Tibial nerve (tissue), 4 donors: ENCODE results near the gene ITPRID2. TPM values are rescaled to one million over a fixed set of nuclear protein-coding genes. Genes with fewer than 3 reads are reported as not detected.

Experiments
- DNase-seq, 2 donors: peaks; one replicate each; pipeline ENCODE4 v3.0.0-alpha.2; 2019; ENCODE audit warnings: low spot score in 2 of 2
- H3K27ac ChIP-seq, 4 donors: fragments of 200-600 bp; sonication (generic) in 3 of 4; one replicate each; pipeline ENCODE4 v1.5.1; 2017 to 2019; ENCODE audit warnings: mild to moderate bottlenecking in 1 of 4
- H3K27me3 ChIP-seq, 2 donors: fragments of 200-600 bp; sonication (generic) in 1 of 2; one replicate each; pipeline versions ENCODE4 v1.5.1 to v1.6.0; 2017 to 2019
- H3K36me3 ChIP-seq, 3 donors: fragments of 200-600 bp; sonication (generic); one replicate each; pipeline ENCODE4 v1.5.1; 2018 to 2019
- H3K4me1 ChIP-seq, 4 donors: fragments of 200-600 bp; sonication (generic) in 3 of 4; one replicate each; pipeline ENCODE4 v1.5.1; 2017 to 2019
- H3K4me3 ChIP-seq, 4 donors: fragments of 200-600 bp; sonication (generic) in 3 of 4; one replicate each; pipeline ENCODE4 v1.5.1; 2017 to 2019; ENCODE audit warnings: mild to moderate bottlenecking in 1 of 4, moderate library complexity in 1 of 4
- H3K9me3 ChIP-seq, 4 donors: fragments of 200-600 bp; sonication (generic) in 3 of 4; one replicate each; pipeline ENCODE4 v1.5.1; 2017 to 2019
- EP300 ChIP-seq, 2 donors: sonication (generic); formaldehyde crosslinking; IDR thresholded peaks; one replicate each; pipeline ENCODE4 v1.6.1; 2017; ENCODE audit warnings: antibody characterized with exemption in 2 of 2, mild to moderate bottlenecking in 1 of 2
- POLR2A ChIP-seq, 2 donors: fragments of 450-650 bp; IDR thresholded peaks; one replicate each; pipeline ENCODE4 v1.6.1; 2017; ENCODE audit warnings: antibody characterized with exemption in 2 of 2, mild to moderate bottlenecking in 2 of 2, moderate library complexity in 2 of 2
- WGBS, 2 donors: methylation state at CpG; one replicate each; pipeline ENCODE4 v1.1.5; 2018; 5-methylcytosine and 5-hydroxymethylcytosine counted together
- total RNA-seq, 4 donors: library from RNA; depleted of rRNA; stranded (reverse); fragments of >200 nt; gene quantifications; one replicate each; pipeline ENCODE4 v1.1.0, GENCODE V29; 2016
- TF ChIP-seq, protein P1 (sequence below), 5 experiments: fragments of 200-600 bp in 3 of 5; fragments of 450-650 bp in 2 of 5; sonication (generic) in 3 of 5; IDR thresholded peaks; one replicate each; pipeline ENCODE4 v1.5.1; 2016 to 2019; ENCODE audit warnings: antibody characterized with exemption in 5 of 5, mild to moderate bottlenecking in 3 of 5, moderate library complexity in 2 of 5

The ITPRID2 gene
- total RNA-seq, 4 donors from 2014 or later, result 203 to 300 (median 245) TPM

DNA sequence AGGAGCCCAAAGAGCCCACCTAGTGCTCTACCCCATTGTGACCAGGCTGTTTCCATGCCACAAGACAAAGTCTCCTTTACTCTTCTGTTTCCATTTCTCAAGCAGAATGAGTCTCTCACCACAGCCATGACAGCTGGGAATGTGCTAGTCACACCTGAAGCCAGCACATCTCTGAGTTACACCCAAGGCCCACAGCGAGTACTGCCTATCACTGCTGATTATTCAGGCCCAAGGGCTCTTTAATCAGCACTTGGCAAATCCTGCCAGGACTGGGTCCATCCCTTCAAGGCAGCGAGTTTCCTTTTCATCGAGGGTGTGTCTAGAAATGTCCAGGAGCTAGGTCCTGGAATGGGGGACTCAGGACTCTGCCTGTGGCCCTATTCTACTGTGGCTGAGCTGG lies 79.5 kb downstream of the ITPRID2 start:
- H3K4me3 ChIP-seq, result no peak overlapping the region
- H3K4me1 ChIP-seq, result no peaks in the 10 kb centered on the region
- WGBS, 2 donors, result 91 to 100% methylated on average over 3 of the region's 3 CpGs
- H3K27ac ChIP-seq, result no peak overlapping the region
- no peaks in the 10 kb centered on the region for H3K27me3 ChIP-seq
- H3K9me3 ChIP-seq, result peaks cover 0 to 2% (median 0%) of the 10 kb centered on the region in 4 donors
- H3K36me3 ChIP-seq, result no peaks in the 10 kb centered on the region
- no peak for DNase-seq
- TF ChIP-seq POLR2A (IDR thresholded peaks at IDR 0.05) (no peak), EP300 (IDR thresholded peaks at IDR 0.05) (no peak)
- TF ChIP-seq, protein P1, sequence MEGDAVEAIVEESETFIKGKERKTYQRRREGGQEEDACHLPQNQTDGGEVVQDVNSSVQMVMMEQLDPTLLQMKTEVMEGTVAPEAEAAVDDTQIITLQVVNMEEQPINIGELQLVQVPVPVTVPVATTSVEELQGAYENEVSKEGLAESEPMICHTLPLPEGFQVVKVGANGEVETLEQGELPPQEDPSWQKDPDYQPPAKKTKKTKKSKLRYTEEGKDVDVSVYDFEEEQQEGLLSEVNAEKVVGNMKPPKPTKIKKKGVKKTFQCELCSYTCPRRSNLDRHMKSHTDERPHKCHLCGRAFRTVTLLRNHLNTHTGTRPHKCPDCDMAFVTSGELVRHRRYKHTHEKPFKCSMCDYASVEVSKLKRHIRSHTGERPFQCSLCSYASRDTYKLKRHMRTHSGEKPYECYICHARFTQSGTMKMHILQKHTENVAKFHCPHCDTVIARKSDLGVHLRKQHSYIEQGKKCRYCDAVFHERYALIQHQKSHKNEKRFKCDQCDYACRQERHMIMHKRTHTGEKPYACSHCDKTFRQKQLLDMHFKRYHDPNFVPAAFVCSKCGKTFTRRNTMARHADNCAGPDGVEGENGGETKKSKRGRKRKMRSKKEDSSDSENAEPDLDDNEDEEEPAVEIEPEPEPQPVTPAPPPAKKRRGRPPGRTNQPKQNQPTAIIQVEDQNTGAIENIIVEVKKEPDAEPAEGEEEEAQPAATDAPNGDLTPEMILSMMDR (IDR thresholded peaks at IDR 0.05), result no peak

DNA sequence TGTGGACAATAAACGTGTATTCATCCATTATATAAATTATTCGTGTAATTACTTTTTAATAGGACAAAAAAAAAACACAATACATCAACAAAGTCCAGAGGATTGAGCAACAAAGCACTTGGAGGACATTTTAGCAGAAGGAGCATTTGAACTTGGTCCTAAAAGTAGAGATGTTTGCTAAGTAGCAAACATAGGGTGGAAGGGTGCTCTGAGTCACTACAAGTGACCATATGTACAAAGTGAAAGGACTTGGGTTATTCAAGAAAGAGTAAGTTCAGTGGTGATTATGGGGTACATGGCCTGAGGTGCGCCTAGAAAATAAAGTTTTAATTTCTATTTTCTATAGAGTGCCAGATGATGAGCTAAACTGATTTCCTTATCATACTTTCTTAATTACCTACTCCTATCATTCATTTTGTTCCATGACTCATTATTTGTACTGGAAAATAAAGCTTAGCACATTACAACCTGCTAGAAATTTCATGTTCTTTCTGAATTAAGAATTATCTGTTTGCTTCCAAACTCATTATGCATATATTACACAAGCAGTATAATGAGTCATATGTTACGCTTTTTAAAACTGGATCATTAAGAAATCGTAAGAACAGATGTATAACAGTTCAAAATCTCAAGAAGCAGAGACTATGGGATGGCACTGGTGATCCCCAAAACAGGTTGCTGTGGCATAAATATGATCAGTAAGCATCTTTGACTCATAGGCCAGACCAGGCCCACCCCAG lies 81.1 kb downstream of the ITPRID2 start:
- Histone ChIP-seq H3K4me3 (no peak overlapping the region), H3K9me3 (peaks cover 0 to 2% (median 0%) of the 10 kb centered on the region in 4 donors), H3K27ac (no peak overlapping the region), H3K36me3 (no peaks in the 10 kb centered on the region), H3K4me1 (no peaks in the 10 kb centered on the region), H3K27me3 (no peaks in the 10 kb centered on the region)
- DNase-seq, result no peak
- TF ChIP-seq EP300 (IDR thresholded peaks at IDR 0.05) (no peak), POLR2A (IDR thresholded peaks at IDR 0.05) (no peak)
- TF ChIP-seq, protein P1 (IDR thresholded peaks at IDR 0.05), result no peak
- 90 to 93% methylated on average over 5 of the region's 5 CpGs for WGBS, 2 donors

DNA sequence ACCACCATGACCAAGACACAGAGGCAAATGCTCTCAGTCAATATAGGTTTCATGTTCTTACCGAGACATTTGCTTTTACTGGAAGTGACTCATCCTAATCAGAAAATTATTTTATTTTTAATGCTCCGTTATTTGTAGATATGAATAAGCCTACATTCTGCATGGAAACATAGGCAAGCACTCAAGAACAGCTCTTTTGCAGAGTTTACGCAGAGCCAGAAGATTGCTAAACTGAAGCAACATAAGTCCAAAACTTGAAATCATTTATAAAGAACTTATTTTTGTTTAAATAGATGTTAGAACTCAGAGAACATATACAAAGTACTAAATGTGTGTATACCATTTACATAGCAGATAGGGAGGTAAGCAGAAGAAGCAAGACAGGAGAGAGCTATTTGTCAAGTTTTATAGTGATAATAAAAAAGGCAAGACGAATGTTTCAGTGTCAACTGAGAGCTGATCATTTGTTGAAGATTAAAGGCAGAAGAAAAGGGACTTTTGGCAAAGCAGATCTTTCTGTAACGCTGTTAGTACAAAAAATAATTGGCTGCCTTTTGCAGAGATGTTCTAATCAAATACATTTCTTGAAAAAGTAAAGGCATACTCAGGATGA lies 81.7 kb downstream of the ITPRID2 start:
- WGBS, 2 donors, result 75 to 79% methylated on average over 5 of the region's 5 CpGs
- no peaks in the 10 kb centered on the region for H3K36me3 ChIP-seq
- DNase-seq, result no peak
- H3K4me3 ChIP-seq, result no peak overlapping the region
- no peaks in the 10 kb centered on the region for H3K4me1 ChIP-seq
- H3K27me3 ChIP-seq, result no peaks in the 10 kb centered on the region
- TF ChIP-seq, protein P1 (IDR thresholded peaks at IDR 0.05), result no peak
- TF ChIP-seq EP300 (IDR thresholded peaks at IDR 0.05), result no peak
- TF ChIP-seq POLR2A (IDR thresholded peaks at IDR 0.05), result no peak
- no peak overlapping the region for H3K27ac ChIP-seq
- H3K9me3 ChIP-seq, result peaks cover 0 to 2% (median 0%) of the 10 kb centered on the region in 4 donors

DNA sequence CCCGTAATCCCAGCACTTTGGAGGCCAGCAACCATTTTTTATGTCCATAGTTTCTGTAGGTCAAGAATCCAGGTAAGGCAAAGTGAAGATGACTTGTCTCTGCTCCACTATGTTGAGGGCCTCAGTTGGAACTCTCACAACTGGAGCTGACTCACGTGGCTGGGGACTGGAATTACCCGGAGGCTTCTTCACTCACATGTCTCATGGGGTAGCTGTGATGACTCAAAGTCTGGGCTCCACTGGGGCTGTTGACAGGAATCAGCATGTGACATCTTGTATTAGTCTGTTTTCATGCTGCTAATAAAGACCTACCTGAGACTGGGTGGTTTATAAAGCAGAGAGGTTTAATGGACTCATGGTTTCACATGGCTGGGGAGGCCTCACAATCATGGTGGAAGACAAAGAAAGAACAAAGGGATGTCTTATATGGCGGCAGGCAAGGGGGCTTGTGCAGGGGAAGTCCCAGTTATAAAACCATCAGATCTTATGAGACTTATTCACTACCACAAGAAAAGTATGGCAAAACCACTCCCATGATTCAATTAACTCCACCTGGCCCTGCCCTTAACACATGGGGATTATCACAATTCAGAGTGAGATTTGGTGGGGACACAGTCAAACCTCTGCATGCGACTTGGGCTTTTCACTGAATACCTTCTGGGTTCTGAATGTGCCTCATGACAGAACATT lies 86.3 kb downstream of the ITPRID2 start:
- no peak for DNase-seq
- H3K36me3 ChIP-seq, result no peaks in the 10 kb centered on the region
- 90 to 93% methylated on average over 5 of the region's 5 CpGs for WGBS, 2 donors
- H3K4me3 ChIP-seq, result no peak overlapping the region
- no peaks in the 10 kb centered on the region for H3K9me3 ChIP-seq
- H3K27ac ChIP-seq, result no peak overlapping the region
- TF ChIP-seq POLR2A (IDR thresholded peaks at IDR 0.05) (no peak), EP300 (IDR thresholded peaks at IDR 0.05) (no peak)
- TF ChIP-seq, protein P1 (IDR thresholded peaks at IDR 0.05), result no peak
- no peaks in the 10 kb centered on the region for H3K27me3 ChIP-seq
- H3K4me1 ChIP-seq, result no peaks in the 10 kb centered on the region
